ENCODE results near the gene FAM184A.

- TF ChIP-seq EP300 (IDR thresholded peaks at IDR 0.05): no peak
- no peak for TF ChIP-seq POLR2A (IDR thresholded peaks at IDR 0.05)
- TF ChIP-seq POLR2AphosphoS5 (IDR thresholded peaks at IDR 0.05): no peak
These were observed 110.0 kb downstream of the FAM184A start for GRCh38 chr6:118968416-118968815.
